ENCODE data around the gene FSD1. TPM values are rescaled to one million over a fixed set of nuclear protein-coding genes. Genes with fewer than 3 reads are reported as not detected.
"Not testable (repeated sequence)": the region's sequence is repeated elsewhere in the genome, so short reads cannot be mapped to it uniquely, and the experiment has no call there.

The FSD1 gene
- total RNA-seq, 1 experiment from 2014 or later: 29.8 TPM

GRCh38 chr19:4319067-4319718 is 14.8 kb downstream of the FSD1 start:
- peaks cover 4% of the 10 kb centered on the region for H3K36me3 ChIP-seq (replicated peaks; ENCODE audit: control insufficient read depth, insufficient read depth, low read length)
- H3K27me3 ChIP-seq (ENCODE audit: control insufficient read depth, insufficient read depth, low read length): no peaks in the 10 kb centered on the region
- DNase-seq: peak; percentile 9
- H3K4me3 ChIP-seq (ENCODE audit: insufficient read depth, low read depth, low read length): no peak overlapping the region

DNA sequence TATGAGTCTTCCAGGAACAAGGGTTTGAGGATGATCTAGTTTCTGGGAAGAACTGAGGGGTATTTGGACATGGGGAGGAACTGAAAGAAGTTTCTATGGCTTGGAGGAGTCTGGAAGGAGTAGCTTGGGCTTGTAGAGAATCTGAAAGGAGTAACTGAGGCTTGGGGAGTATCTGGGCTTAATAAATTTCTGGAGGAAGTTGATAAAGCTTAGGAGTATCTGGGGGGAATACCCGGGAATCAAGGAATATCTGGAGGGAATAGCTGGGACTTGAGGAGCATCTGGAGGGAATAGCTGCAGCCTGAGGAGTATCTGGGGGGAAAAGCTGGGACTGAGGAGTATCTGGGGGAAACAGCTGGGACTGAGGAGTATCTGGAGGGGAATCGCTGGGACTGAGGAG is 16.0 kb downstream of the FSD1 start:
- Histone ChIP-seq H3K27me3 (ENCODE audit: control insufficient read depth, insufficient read depth, low read length) (no peaks in the 10 kb centered on the region), H3K36me3 (replicated peaks; ENCODE audit: control insufficient read depth, insufficient read depth, low read length) (peaks cover 4% of the 10 kb centered on the region), H3K4me3 (ENCODE audit: insufficient read depth, low read depth, low read length) (no peak overlapping the region)
- DNase-seq: no peak

GRCh38 chr19:4322942-4323665 is 18.7 kb downstream of the FSD1 start:
- Histone ChIP-seq H3K4me3 (ENCODE audit: insufficient read depth, low read depth, low read length) (no peak overlapping the region), H3K27me3 (ENCODE audit: control insufficient read depth, insufficient read depth, low read length) (no peaks in the 10 kb centered on the region; the same call in 1 of the 2 replicates), H3K36me3 (replicated peaks; ENCODE audit: control insufficient read depth, insufficient read depth, low read length) (no peaks in the 10 kb centered on the region; the same call in none of the 2 replicates)
- peak; percentile 50 for DNase-seq

DNA sequence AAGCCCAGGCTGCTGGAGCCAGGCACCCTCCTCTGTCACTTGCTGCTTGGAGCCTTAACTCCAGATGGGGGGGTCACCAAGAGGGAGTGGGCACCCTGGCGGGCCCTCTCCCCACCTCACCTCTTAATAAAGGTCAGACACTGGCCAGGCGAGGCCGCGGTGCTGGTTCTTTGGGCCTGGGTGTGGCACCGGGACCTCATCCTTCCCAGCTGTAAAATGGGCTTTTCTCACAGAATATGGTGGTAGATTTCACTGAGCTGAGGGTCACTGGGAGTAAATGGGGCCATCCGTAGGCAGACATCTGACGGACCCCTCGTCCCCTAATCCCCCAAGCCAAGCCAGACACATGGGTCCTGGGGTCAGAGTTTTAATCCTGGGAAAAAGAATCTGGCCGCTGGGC is 19.3 kb downstream of the FSD1 start:
- no peak for DNase-seq
- Histone ChIP-seq H3K4me3 (ENCODE audit: insufficient read depth, low read depth, low read length) (no peak overlapping the region), H3K36me3 (replicated peaks; ENCODE audit: control insufficient read depth, insufficient read depth, low read length) (no peaks in the 10 kb centered on the region; the same call in none of the 2 replicates), H3K27me3 (ENCODE audit: control insufficient read depth, insufficient read depth, low read length) (no peaks in the 10 kb centered on the region; the same call in 1 of the 2 replicates)

- no peak for DNase-seq
- no peaks in the 10 kb centered on the region; the same call in 1 of the 2 replicates for H3K27me3 ChIP-seq (ENCODE audit: control insufficient read depth, insufficient read depth, low read length)
- H3K4me3 ChIP-seq (ENCODE audit: insufficient read depth, low read depth, low read length): no peak overlapping the region
- no peaks in the 10 kb centered on the region; the same call in none of the 2 replicates for H3K36me3 ChIP-seq (replicated peaks; ENCODE audit: control insufficient read depth, insufficient read depth, low read length)
Measured at GRCh38 chr19:4324228-4324627, 19.8 kb downstream of the FSD1 start.

GRCh38 chr19:4326215-4326836 is 21.9 kb downstream of the FSD1 start:
- Histone ChIP-seq H3K4me3 (ENCODE audit: insufficient read depth, low read depth, low read length) (peak overlapping the region; percentile 51), H3K36me3 (replicated peaks; ENCODE audit: control insufficient read depth, insufficient read depth, low read length) (no peaks in the 10 kb centered on the region; the same call in none of the 2 replicates), H3K27me3 (ENCODE audit: control insufficient read depth, insufficient read depth, low read length) (no peaks in the 10 kb centered on the region; the same call in 1 of the 2 replicates)
- DNase-seq: no peak

DNA sequence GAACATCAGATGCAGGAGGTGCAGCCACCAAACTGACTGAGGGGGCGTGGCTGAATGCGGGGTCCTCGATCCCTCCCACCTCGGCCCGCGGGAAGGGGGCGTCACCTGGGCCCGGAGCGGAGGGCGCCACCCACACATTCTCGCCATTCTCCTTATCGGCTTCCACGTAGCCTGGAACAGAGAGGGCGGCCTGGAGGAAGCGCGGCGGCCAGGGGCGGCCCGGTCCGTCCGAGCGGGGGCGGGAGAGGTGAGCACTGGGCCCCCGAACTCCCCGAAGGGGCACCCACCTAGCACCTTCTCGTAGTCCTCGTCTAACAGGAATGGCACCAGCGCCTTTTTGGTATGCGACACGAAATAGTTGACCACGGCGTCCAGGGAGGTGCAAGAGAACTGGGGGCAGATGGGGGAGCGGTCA is 22.4 kb downstream of the FSD1 start:
- no peaks in the 10 kb centered on the region; the same call in none of the 2 replicates for H3K36me3 ChIP-seq (replicated peaks; ENCODE audit: control insufficient read depth, insufficient read depth, low read length)
- DNase-seq: peak; percentile 94

DNA sequence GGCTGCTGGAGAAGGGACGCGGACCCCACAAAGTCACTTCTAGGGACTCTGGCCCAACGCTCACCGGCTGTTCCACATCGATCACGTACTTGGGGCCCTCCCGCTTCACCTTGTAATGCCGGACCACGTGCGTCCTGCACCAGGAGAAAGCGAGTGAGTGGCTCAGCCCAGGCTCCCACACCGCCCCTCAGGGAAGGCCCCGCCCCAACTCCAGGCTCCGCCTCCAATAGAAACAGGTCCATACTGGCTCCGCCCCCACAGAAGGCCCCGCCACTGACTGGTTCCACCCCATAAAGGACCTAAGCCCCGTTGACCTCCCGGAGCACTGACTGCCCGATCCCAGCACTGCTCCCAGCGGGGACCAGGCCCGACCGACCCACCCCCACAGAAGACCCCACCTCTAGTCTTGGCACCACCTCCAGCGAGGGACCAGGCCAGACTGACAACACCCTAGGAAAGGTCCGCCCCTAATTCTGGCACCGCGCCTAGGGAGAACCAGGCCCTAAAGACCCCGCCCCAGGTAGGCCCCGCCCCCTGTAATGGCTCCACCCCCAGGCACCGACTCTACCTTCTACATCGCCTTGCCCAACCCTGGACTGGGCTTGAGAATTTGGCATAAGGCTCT is 23.0 kb downstream of the FSD1 start:
- Histone ChIP-seq H3K4me3 (ENCODE audit: insufficient read depth, low read depth, low read length) (peak overlapping the region; percentile 51), H3K27me3 (ENCODE audit: control insufficient read depth, insufficient read depth, low read length) (no peaks in the 10 kb centered on the region; the same call in 1 of the 2 replicates), H3K36me3 (replicated peaks; ENCODE audit: control insufficient read depth, insufficient read depth, low read length) (no peaks in the 10 kb centered on the region; the same call in none of the 2 replicates)
- DNase-seq: peak; percentile 97

More for the DNA sequence above, 22.4 kb downstream of the FSD1 start:
- peak overlapping the region; percentile 51 for H3K4me3 ChIP-seq (ENCODE audit: insufficient read depth, low read depth, low read length)
- H3K27me3 ChIP-seq (ENCODE audit: control insufficient read depth, insufficient read depth, low read length): no peaks in the 10 kb centered on the region; the same call in 1 of the 2 replicates

GRCh38 chr19:4327877-4328242 is 23.5 kb downstream of the FSD1 start:
- H3K27me3 ChIP-seq (ENCODE audit: control insufficient read depth, insufficient read depth, low read length): no peaks in the 10 kb centered on the region; the same call in 1 of the 2 replicates
- no peak for DNase-seq
- H3K4me3 ChIP-seq (ENCODE audit: insufficient read depth, low read depth, low read length): peak overlapping the region; percentile 51
- H3K36me3 ChIP-seq (replicated peaks; ENCODE audit: control insufficient read depth, insufficient read depth, low read length): no peaks in the 10 kb centered on the region; the same call in none of the 2 replicates

DNA sequence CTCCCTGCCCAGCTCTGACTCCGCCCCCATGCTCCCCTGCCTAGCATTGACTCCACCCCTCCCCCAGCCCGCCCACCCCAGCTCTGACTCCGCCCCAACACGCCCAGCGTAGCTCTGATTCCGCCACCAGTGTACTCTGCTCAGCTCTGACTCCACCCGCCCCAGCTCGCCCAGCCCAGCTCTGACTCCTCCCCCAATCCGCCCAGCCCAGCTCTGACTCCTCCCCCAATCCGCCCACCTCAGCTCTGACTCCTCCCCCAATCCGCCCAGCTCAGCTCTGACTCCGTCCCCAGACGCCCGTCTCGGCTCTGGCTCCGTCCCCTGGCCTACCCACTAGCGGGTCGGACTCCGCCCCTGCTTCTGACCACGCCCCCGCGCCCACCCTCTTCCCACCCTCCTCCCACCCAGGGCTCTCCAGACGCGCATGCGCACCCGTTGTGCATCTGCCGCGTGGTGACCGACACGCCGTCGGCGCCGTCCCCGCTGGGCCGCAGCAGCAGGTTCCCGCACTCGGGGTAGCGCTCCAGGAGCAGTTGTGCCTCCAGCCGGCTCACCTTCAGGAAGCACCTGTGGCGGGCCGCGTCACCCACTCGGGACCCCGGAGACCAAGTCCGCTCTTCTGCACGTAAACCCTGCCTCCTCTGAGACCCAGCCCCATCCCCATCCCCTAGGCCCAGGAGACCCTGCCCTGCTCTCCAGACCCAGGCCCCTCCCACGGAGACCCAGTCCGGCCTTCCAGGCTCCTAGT is 24.0 kb downstream of the FSD1 start:
- H3K4me3 ChIP-seq (ENCODE audit: insufficient read depth, low read depth, low read length): peak overlapping the region; percentile 91
- peak; percentile 99 for DNase-seq
- H3K27me3 ChIP-seq (ENCODE audit: control insufficient read depth, insufficient read depth, low read length): no peaks in the 10 kb centered on the region; the same call in 1 of the 2 replicates
- no peaks in the 10 kb centered on the region; the same call in none of the 2 replicates for H3K36me3 ChIP-seq (replicated peaks; ENCODE audit: control insufficient read depth, insufficient read depth, low read length)

- not testable (repeated sequence) for H3K27me3 ChIP-seq (ENCODE audit: control insufficient read depth, insufficient read depth, low read length); H3K36me3 ChIP-seq (replicated peaks; ENCODE audit: control insufficient read depth, insufficient read depth, low read length)
- H3K4me3 ChIP-seq (ENCODE audit: insufficient read depth, low read depth, low read length): peak overlapping the region; percentile 91
- peak; percentile 93 for DNase-seq
Measured at GRCh38 chr19:4328991-4329681, 24.7 kb downstream of the FSD1 start.

- H3K4me3 ChIP-seq (ENCODE audit: insufficient read depth, low read depth, low read length): no peak overlapping the region
- no peak for DNase-seq
- H3K36me3 ChIP-seq (replicated peaks; ENCODE audit: control insufficient read depth, insufficient read depth, low read length): no peaks in the 10 kb centered on the region; the same call in 1 of the 2 replicates
- H3K27me3 ChIP-seq (ENCODE audit: control insufficient read depth, insufficient read depth, low read length): no peaks in the 10 kb centered on the region; the same call in 1 of the 2 replicates
Measured at GRCh38 chr19:4329858-4330257, 25.5 kb downstream of the FSD1 start.

- Histone ChIP-seq H3K27me3 (ENCODE audit: control insufficient read depth, insufficient read depth, low read length) (no peaks in the 10 kb centered on the region), H3K4me3 (ENCODE audit: insufficient read depth, low read depth, low read length) (no peak overlapping the region), H3K36me3 (replicated peaks; ENCODE audit: control insufficient read depth, insufficient read depth, low read length) (no peaks in the 10 kb centered on the region; the same call in 1 of the 2 replicates)
- no peak for DNase-seq
Measured at GRCh38 chr19:4334929-4335570, 30.7 kb downstream of the FSD1 start.
